K562 (cell line): ENCODE data around the gene TCAF1. TPM values are rescaled to one million over a fixed set of nuclear protein-coding genes. Genes with fewer than 3 reads are reported as not detected.

Experiments used
- FOXJ3 ChIP-seq: sonication (generic); formaldehyde crosslinking; IDR thresholded peaks from 2 replicates; pipeline ENCODE4 v1.4.0; 2020; ENCODE audit warnings: mild to moderate bottlenecking, missing genetic modification reagents
- HNRNPK ChIP-seq: fragments of 200-400 bp; formaldehyde crosslinking; IDR thresholded peaks from one replicate; pipeline ENCODE4 v1.6.1; 2018; ENCODE audit warnings: mild to moderate bottlenecking, low read depth, low read length; ENCODE audit not compliant: poor library complexity, severe bottlenecking
- ZNF318 ChIP-seq, 2 experiments: fragments of 450-650 bp; IDR thresholded peaks; 2 replicates each; pipeline ENCODE4 v1.6.1; 2016; ENCODE audit warnings: mild to moderate bottlenecking in 2 of 2, borderline replicate concordance in 1 of 2, low read depth in 1 of 2, moderate library complexity in 1 of 2
- polyA plus RNA-seq, 8 experiments: library from polyadenylated mRNA; depleted of rRNA in 4 of 8; stranded (reverse) in 5 of 8; unstranded in 3 of 8; fragments of >200 nt; fragmentation: Nextera tagmentation in 2 of 8; fragmentation: Illumina TruSeq in 1 of 8; extraction: Ambion mirVana in 2 of 8; extraction: Trizol in 1 of 8; gene quantifications; 2 replicates each; pipeline versions ENCODE4 v1.2.1 to v1.2.3, GENCODE V29; 2011 to 2014; ENCODE audit warnings: inconsistent platforms in 1 of 8, missing spikeins in 1 of 8
- total RNA-seq, 7 experiments: library from RNA; depleted of rRNA in 6 of 7; stranded (reverse); fragments of >200 nt in 6 of 7; fragmentation: Illumina TruSeq in 2 of 7; extraction: Trizol in 2 of 7; gene quantifications; 2 replicates each; pipeline versions ENCODE4 v1.2.1 to v1.2.3, GENCODE V29; 2011 to 2021; ENCODE audit warnings: low replicate concordance in 1 of 7

TCAF1 gene
- total and polyA plus RNA-seq, 9 of the 15 experiments (the other 6 are each of a cell fraction or from before 2014, with no cell fraction given) = 6.2 to 52.2 (median 24.4) TPM

GRCh38 chr7:143902332-143902899, 440 bp upstream of the TCAF1 start (continued):
- TF ChIP-seq ZNF318 (IDR thresholded peaks at IDR 0.05; ENCODE audit: borderline replicate concordance in 1 of 2, low read depth in 1 of 2) (no peak), HNRNPK (peak; percentile 85), FOXJ3 (no peak)
